ENCODE measurements around the gene TBC1D12. TPM values are rescaled to one million over a fixed set of nuclear protein-coding genes. Genes with fewer than 3 reads are reported as not detected.

The TBC1D12 gene
- total RNA-seq, 1 experiment from 2014 or later = 5.8 TPM

GRCh38 chr10:94450782-94451181 lies 48.4 kb downstream of the TBC1D12 start:
- DNase-seq = no peak
- no peaks in the 10 kb centered on the region for H3K36me3 Mint-ChIP-seq (ENCODE audit: insufficient read depth, unreplicated experiment)
- CTCF ChIA-PET = no interaction called here
- intact Hi-C loops (cut with micrococcal nuclease; ENCODE audit: unreplicated experiment) = no loop called here
- H3K9me3 Mint-ChIP-seq (ENCODE audit: low read depth, unreplicated experiment) = peaks cover 5% of the 10 kb centered on the region
- no peak overlapping the region for H3K4me3 Mint-ChIP-seq (ENCODE audit: low read depth, unreplicated experiment)
- no TSS peak for BruUV-seq (replicated peaks)
- H3K27ac Mint-ChIP-seq (ENCODE audit: unreplicated experiment) = no peak overlapping the region
- no peak for TF ChIP-seq CTCF (IDR thresholded peaks at IDR 0.05; ENCODE audit: unreplicated experiment)
- no peaks in the 10 kb centered on the region for H3K4me1 Mint-ChIP-seq (ENCODE audit: low read depth, unreplicated experiment)
- H3K27me3 Mint-ChIP-seq (ENCODE audit: unreplicated experiment) = no peaks in the 10 kb centered on the region

DNA sequence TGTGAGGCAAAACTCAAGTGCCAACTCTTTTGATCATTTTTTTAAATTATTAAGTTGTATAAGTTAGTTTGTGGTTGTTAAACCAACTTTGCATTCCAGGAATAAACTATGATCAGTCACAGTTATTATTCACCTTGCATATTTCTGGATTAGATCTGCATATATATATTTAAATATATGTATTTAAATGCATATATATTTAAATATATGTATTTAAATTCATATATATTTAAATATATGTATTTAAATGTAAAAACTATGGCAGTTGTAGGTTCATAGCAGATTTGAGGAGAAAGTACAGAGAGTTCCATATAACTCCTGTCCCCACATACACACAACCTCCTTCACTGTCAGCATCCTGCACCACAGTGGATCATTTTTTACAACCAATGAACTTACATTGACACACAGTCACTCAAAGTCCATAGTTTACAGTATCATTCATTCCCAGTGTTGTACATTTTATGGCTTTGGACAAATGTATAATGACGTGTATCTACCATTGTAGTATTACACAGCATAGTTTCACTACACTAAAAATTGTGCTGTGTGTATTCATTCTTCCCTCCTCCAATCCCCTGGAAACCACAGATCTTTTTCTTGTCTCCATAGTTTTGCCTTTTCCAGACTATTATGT lies 49.7 kb downstream of the TBC1D12 start:
- BruUV-seq (replicated peaks) = no TSS peak
- peaks cover 5% of the 10 kb centered on the region for H3K9me3 Mint-ChIP-seq (ENCODE audit: low read depth, unreplicated experiment)
- intact Hi-C loops (cut with micrococcal nuclease; ENCODE audit: unreplicated experiment) = no loop called here
- no peaks in the 10 kb centered on the region for H3K27me3 Mint-ChIP-seq (ENCODE audit: unreplicated experiment)
- H3K27ac Mint-ChIP-seq (ENCODE audit: unreplicated experiment) = no peak overlapping the region
- no peaks in the 10 kb centered on the region for H3K36me3 Mint-ChIP-seq (ENCODE audit: insufficient read depth, unreplicated experiment)
- no peak for TF ChIP-seq CTCF (IDR thresholded peaks at IDR 0.05; ENCODE audit: unreplicated experiment)
- H3K4me3 Mint-ChIP-seq (ENCODE audit: low read depth, unreplicated experiment) = no peak overlapping the region
- CTCF ChIA-PET = no interaction called here
- DNase-seq = no peak
- no peaks in the 10 kb centered on the region for H3K4me1 Mint-ChIP-seq (ENCODE audit: low read depth, unreplicated experiment)

GRCh38 chr10:94456942-94457341 lies 54.6 kb downstream of the TBC1D12 start:
- CTCF ChIA-PET = no interaction called here

DNA sequence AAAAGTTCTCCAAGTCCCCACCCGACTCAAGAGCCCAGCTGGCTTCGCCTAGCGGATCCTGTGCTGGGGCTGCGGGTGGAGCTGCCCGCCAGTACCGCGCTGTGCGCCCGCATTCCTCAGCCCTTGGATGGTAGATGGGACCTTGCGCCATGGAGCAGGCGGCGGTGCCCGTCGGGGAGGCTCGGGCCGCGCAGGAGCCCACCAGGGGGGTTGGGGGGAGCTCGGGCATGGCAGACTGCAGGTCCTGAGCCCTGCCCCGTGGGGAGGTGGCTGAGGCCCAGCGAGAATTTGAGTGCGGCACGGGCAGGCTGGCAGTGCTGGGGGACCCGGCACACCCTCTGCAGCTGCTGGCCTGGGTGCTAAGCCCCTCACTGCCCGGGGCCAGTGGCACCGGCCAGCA lies 57.0 kb downstream of the TBC1D12 start:
- Mint-ChIP-seq H3K4me3 (ENCODE audit: low read depth, unreplicated experiment) (no peak overlapping the region), H3K9me3 (ENCODE audit: low read depth, unreplicated experiment) (no peaks in the 10 kb centered on the region), H3K4me1 (ENCODE audit: low read depth, unreplicated experiment) (no peaks in the 10 kb centered on the region), H3K36me3 (ENCODE audit: insufficient read depth, unreplicated experiment) (no peaks in the 10 kb centered on the region), H3K27me3 (ENCODE audit: unreplicated experiment) (no peaks in the 10 kb centered on the region), H3K27ac (ENCODE audit: unreplicated experiment) (no peak overlapping the region)
- no peak for TF ChIP-seq CTCF (IDR thresholded peaks at IDR 0.05; ENCODE audit: unreplicated experiment)
- no TSS peak for BruUV-seq (replicated peaks)
- CTCF ChIA-PET = no interaction called here
- intact Hi-C loops (cut with micrococcal nuclease; ENCODE audit: unreplicated experiment) = no loop called here
- no peak for DNase-seq

More at GRCh38 chr10:94456942-94457341, 54.6 kb downstream of the TBC1D12 start:
- Mint-ChIP-seq H3K4me1 (ENCODE audit: low read depth, unreplicated experiment) (no peaks in the 10 kb centered on the region), H3K36me3 (ENCODE audit: insufficient read depth, unreplicated experiment) (no peaks in the 10 kb centered on the region), H3K27ac (ENCODE audit: unreplicated experiment) (no peak overlapping the region), H3K27me3 (ENCODE audit: unreplicated experiment) (no peaks in the 10 kb centered on the region), H3K4me3 (ENCODE audit: low read depth, unreplicated experiment) (no peak overlapping the region), H3K9me3 (ENCODE audit: low read depth, unreplicated experiment) (no peaks in the 10 kb centered on the region)
- intact Hi-C loops (cut with micrococcal nuclease; ENCODE audit: unreplicated experiment) = no loop called here
- no peak for TF ChIP-seq CTCF (IDR thresholded peaks at IDR 0.05; ENCODE audit: unreplicated experiment)
- BruUV-seq (replicated peaks) = no TSS peak
- no peak for DNase-seq
